Measurements from ENCODE around the gene C5orf63. TPM values are rescaled to one million over a fixed set of nuclear protein-coding genes. Genes with fewer than 3 reads are reported as not detected.
"Not testable (repeated sequence)": the region's sequence is repeated elsewhere in the genome, so short reads cannot be mapped to it uniquely, and the experiment has no call there.

C5orf63 gene
- total RNA-seq (2021) (2.2 and 5.4 TPM in 2 replicates), Bru-seq, nascent RNA (percentile 42 among the genes with signal in this experiment), BruChase-seq, experiment 1, labeled RNA remaining after a 2-hour chase (percentile 43 among the genes with signal in this experiment), BruChase-seq, experiment 2, labeled RNA remaining after a 6-hour chase (percentile 32 among the genes with signal in this experiment)
- long read RNA-seq, partial matches to known transcripts, result 0 of 3 reads
- long read RNA-seq, other reads (novel, unspliced or antisense), result 1 of 3 reads

- intact Hi-C loops (cut with micrococcal nuclease; ENCODE audit: unreplicated experiment), result no loop called here
- peak within 1 kb of the TSS; percentile 44 for H3K4me3 ChIP-seq (ENCODE audit: low read depth, low read length, poor library complexity, severe bottlenecking)
Observed at GRCh38 chr5:127072861-127073846, at the start of gene C5orf63. Gene C5orf63, minus strand, starts transcription at chr5:127073502. Its CDS starts 14,507 bp downstream, at chr5:127058995.

GRCh38 chr5:127112347-127112864 lies 39.1 kb upstream of the C5orf63 start:
- H3K36me3 ChIP-seq (ENCODE audit: insufficient read depth, low read length, poor library complexity, severe bottlenecking), result no peaks in the 10 kb centered on the region
- no peak overlapping the region for H3K27ac ChIP-seq (ENCODE audit: low read depth, low read length, poor library complexity, severe bottlenecking)
- TF ChIP-seq CTCF (conservative IDR thresholded peaks at IDR 0.05; ENCODE audit: low read depth, low read length) (no peak), EZH2 (IDR thresholded peaks at IDR 0.05; ENCODE audit: borderline replicate concordance, low read depth, low read length, poor library complexity, severe bottlenecking) (no peak)
- no peaks in the 10 kb centered on the region for H3K27me3 ChIP-seq (replicated peaks; ENCODE audit: insufficient read depth, low read depth, low read length, poor library complexity)
- DNase-seq (ENCODE audit: low spot score), result no peak
- no TSS peak for BruUV-seq (replicated peaks)
- no peak overlapping the region for H3K4me3 ChIP-seq (ENCODE audit: low read depth, low read length, poor library complexity, severe bottlenecking)
- H3K9me3 ChIP-seq (ENCODE audit: low read depth, low read length, poor library complexity, severe bottlenecking), result no peaks in the 10 kb centered on the region
- intact Hi-C loops (cut with micrococcal nuclease; ENCODE audit: unreplicated experiment), result no loop called here
- ChIA-PET POLR2A (ENCODE audit: low non-redundant PET) (no interaction called here), CTCF (no interaction called here)
- H3K4me1 ChIP-seq (ENCODE audit: insufficient read depth, low read length, poor library complexity, severe bottlenecking), result no peaks in the 10 kb centered on the region

More at GRCh38 chr5:127072861-127073846, at the start of gene C5orf63:
- H3K4me1 ChIP-seq (ENCODE audit: insufficient read depth, low read length, poor library complexity, severe bottlenecking), result no peaks in the 10 kb centered on the region
- H3K36me3 ChIP-seq (ENCODE audit: insufficient read depth, low read length, poor library complexity, severe bottlenecking), result no peaks in the 10 kb centered on the region
- H3K9me3 ChIP-seq (ENCODE audit: low read depth, low read length, poor library complexity, severe bottlenecking), result no peaks in the 10 kb centered on the region
- TF ChIP-seq EZH2 (IDR thresholded peaks at IDR 0.05; ENCODE audit: borderline replicate concordance, low read depth, low read length, poor library complexity, severe bottlenecking) (no peak), CTCF (conservative IDR thresholded peaks at IDR 0.05; ENCODE audit: low read depth, low read length) (no peak)
- no peak within 1 kb of the TSS for H3K27ac ChIP-seq (ENCODE audit: low read depth, low read length, poor library complexity, severe bottlenecking)
- BruUV-seq (replicated peaks), result no TSS peak
- POLR2A ChIA-PET (ENCODE audit: low non-redundant PET), result no interaction called here
- H3K27me3 ChIP-seq (replicated peaks; ENCODE audit: insufficient read depth, low read depth, low read length, poor library complexity), result no peaks in the 10 kb centered on the region
- CTCF ChIA-PET, result no interaction called here
- peak; percentile 52 for DNase-seq (ENCODE audit: low spot score)

GRCh38 chr5:127111112-127111511 lies 37.8 kb upstream of the C5orf63 start:
- Histone ChIP-seq H3K4me3 (ENCODE audit: low read depth, low read length, poor library complexity, severe bottlenecking) (no peak overlapping the region), H3K9me3 (ENCODE audit: low read depth, low read length, poor library complexity, severe bottlenecking) (no peaks in the 10 kb centered on the region), H3K27ac (ENCODE audit: low read depth, low read length, poor library complexity, severe bottlenecking) (no peak overlapping the region), H3K4me1 (ENCODE audit: insufficient read depth, low read length, poor library complexity, severe bottlenecking) (no peaks in the 10 kb centered on the region), H3K27me3 (replicated peaks; ENCODE audit: insufficient read depth, low read depth, low read length, poor library complexity) (no peaks in the 10 kb centered on the region), H3K36me3 (ENCODE audit: insufficient read depth, low read length, poor library complexity, severe bottlenecking) (no peaks in the 10 kb centered on the region)
- TF ChIP-seq EZH2 (IDR thresholded peaks at IDR 0.05; ENCODE audit: borderline replicate concordance, low read depth, low read length, poor library complexity, severe bottlenecking) (no peak), CTCF (conservative IDR thresholded peaks at IDR 0.05; ENCODE audit: low read depth, low read length) (no peak)
- ChIA-PET POLR2A (ENCODE audit: low non-redundant PET) (no interaction called here), CTCF (no interaction called here)
- intact Hi-C loops (cut with micrococcal nuclease; ENCODE audit: unreplicated experiment), result no loop called here
- DNase-seq (ENCODE audit: low spot score), result no peak
- BruUV-seq (replicated peaks), result no TSS peak

- H3K27ac ChIP-seq (ENCODE audit: low read depth, low read length, poor library complexity, severe bottlenecking); H3K4me3 ChIP-seq (ENCODE audit: low read depth, low read length, poor library complexity, severe bottlenecking); H3K27me3 ChIP-seq (replicated peaks; ENCODE audit: insufficient read depth, low read depth, low read length, poor library complexity); H3K4me1 ChIP-seq (ENCODE audit: insufficient read depth, low read length, poor library complexity, severe bottlenecking); CTCF ChIA-PET; DNase-seq (ENCODE audit: low spot score); BruUV-seq (replicated peaks); POLR2A ChIA-PET (ENCODE audit: low non-redundant PET); H3K9me3 ChIP-seq (ENCODE audit: low read depth, low read length, poor library complexity, severe bottlenecking); intact Hi-C loops (cut with micrococcal nuclease; ENCODE audit: unreplicated experiment); H3K36me3 ChIP-seq (ENCODE audit: insufficient read depth, low read length, poor library complexity, severe bottlenecking): not testable (repeated sequence)
Observed at GRCh38 chr5:127108624-127109260, 35.4 kb upstream of the C5orf63 start.

All from A673 (cell line).